HEK293T (cell line): ENCODE results near the gene ZNF865.
"Not testable (repeated sequence)": the region's sequence is repeated elsewhere in the genome, so short reads cannot be mapped to it uniquely, and the experiment has no call there.

ENCODE experiments used
- CTCF ChIA-PET: fragments of 350-600 bp; formaldehyde crosslinking; extraction: SDS; loops from one replicate; lab custom pipeline; 2021; ENCODE audit warnings: antibody characterized with exemption, inconsistent platforms; lab: Yijun Ruan, JAX
- POLR2A ChIA-PET: fragments of 350-600 bp; formaldehyde crosslinking; extraction: SDS; loops from one replicate; lab custom pipeline; 2020; ENCODE audit warnings: antibody characterized with exemption, inconsistent platforms; lab: Yijun Ruan, JAX
- DNase-seq: peaks from one replicate; pipeline ENCODE4 v3.0.0; 2012; ENCODE audit warnings: mixed read lengths; ENCODE audit errors: extremely low spot score
- ARNT ChIP-seq: fragments of 450-650 bp; IDR thresholded peaks from 2 replicates; pipeline ENCODE4 v1.6.1; 2017; ENCODE audit warnings: mild to moderate bottlenecking
- BHLHE40 ChIP-seq: fragments of 450-650 bp; IDR thresholded peaks from 2 replicates; pipeline ENCODE4 v1.6.1; 2016; ENCODE audit warnings: mild to moderate bottlenecking, moderate library complexity, borderline replicate concordance
- CTBP1 ChIP-seq: fragments of 450-650 bp; IDR thresholded peaks from 2 replicates; pipeline ENCODE4 v1.6.1; 2016; ENCODE audit warnings: borderline replicate concordance
- ELF4 ChIP-seq: fragments of 450-650 bp; IDR thresholded peaks from 2 replicates; pipeline ENCODE4 v1.6.1; 2017; ENCODE audit warnings: antibody characterized with exemption
- FOXA1 ChIP-seq: fragments of 450-650 bp; IDR thresholded peaks from 2 replicates; pipeline ENCODE4 v1.6.1; 2016; ENCODE audit warnings: mild to moderate bottlenecking
- FOXM1 ChIP-seq: fragments of 450-650 bp; IDR thresholded peaks from 2 replicates; pipeline ENCODE4 v1.6.1; 2017; ENCODE audit warnings: mild to moderate bottlenecking, borderline replicate concordance
- HDGF ChIP-seq: fragments of 450-650 bp; IDR thresholded peaks from 2 replicates; pipeline ENCODE4 v1.6.1; 2017; ENCODE audit warnings: antibody characterized with exemption, borderline replicate concordance
- L3MBTL2 ChIP-seq: fragments of 450-650 bp; conservative IDR thresholded peaks from 2 replicates; pipeline ENCODE4 v1.6.1; 2016; ENCODE audit warnings: mild to moderate bottlenecking
- LEF1 ChIP-seq: fragments of 450-650 bp; IDR thresholded peaks from 2 replicates; pipeline ENCODE4 v1.6.1; 2017; ENCODE audit warnings: mild to moderate bottlenecking, borderline replicate concordance
- NFRKB ChIP-seq: fragments of 450-650 bp; IDR thresholded peaks from 2 replicates; pipeline ENCODE4 v1.6.1; 2016; ENCODE audit warnings: mild to moderate bottlenecking, moderate library complexity
- SP1 ChIP-seq: fragments of 450-650 bp; IDR thresholded peaks from 2 replicates; pipeline ENCODE4 v1.6.1; 2017
- SUZ12 ChIP-seq: fragments of 450-650 bp; IDR thresholded peaks from 2 replicates; pipeline ENCODE4 v1.6.1; 2016; ENCODE audit warnings: mild to moderate bottlenecking
- TARDBP ChIP-seq: fragments of 450-650 bp; IDR thresholded peaks from 2 replicates; pipeline ENCODE4 v1.6.1; 2016
- ZNF384 ChIP-seq: fragments of 450-650 bp; IDR thresholded peaks from 2 replicates; pipeline ENCODE4 v1.6.1; 2016
- TF ChIP-seq, protein P1 (sequence below): fragments of 450-650 bp; IDR thresholded peaks from 2 replicates; pipeline ENCODE4 v1.6.1; 2016

The ZNF865 gene

GRCh38 chr19:55605637-55606470, at the start of gene ZNF865:
TSS of gene ZNF865 (plus strand) at chr19:55605647. CDS start at chr19:55613619, 7,972 bp downstream.
- POLR2A ChIA-PET, result interaction anchor here (0.7 to 3.2 kb wide), 13 partner anchors 13 to 89 kb away, joined by 3 to 24 read pairs (median 3); partner anchors contain the start of genes ZNF579 and ZNF784
- peak; percentile 70 for DNase-seq
- no peak for TF ChIP-seq NFRKB
- TF ChIP-seq L3MBTL2, result peak; percentile 83
- CTCF ChIA-PET, result interaction anchor here (0.5 to 2.8 kb wide), 10 partner anchors 12 to 1207 kb away, joined by 3 to 9 read pairs (median 4); partner anchors contain the start of gene ZNF784

DNA sequence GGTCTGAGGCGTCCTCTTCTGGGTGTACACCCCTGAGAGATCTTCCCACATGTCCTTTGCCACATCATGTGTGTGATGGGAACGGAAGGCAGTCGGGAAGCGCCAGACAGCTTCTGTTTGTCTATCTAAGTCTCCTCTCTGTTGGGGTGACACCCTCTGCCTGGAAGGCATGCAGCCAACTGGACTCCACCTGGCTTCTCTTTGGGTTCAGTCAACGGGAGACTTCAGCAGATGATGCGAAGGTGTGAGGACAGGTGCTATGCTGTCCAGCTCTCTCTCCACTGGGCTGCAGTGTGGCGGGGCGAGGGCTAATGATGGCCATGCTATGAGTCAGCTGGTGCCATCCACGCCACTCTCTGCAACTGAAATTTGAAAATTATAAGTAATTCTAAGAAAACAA, 45.8 kb upstream of the ZNF865 start:
- ChIA-PET CTCF (no interaction called here), POLR2A (no interaction called here)
- no peak for DNase-seq
- TF ChIP-seq LEF1 (no peak), BHLHE40 (no peak), SUZ12 (no peak), TARDBP (no peak), SP1 (no peak), FOXM1 (no peak), ZNF384 (no peak), NFRKB (no peak), HDGF (no peak), FOXA1 (no peak), L3MBTL2 (no peak), ARNT (no peak), CTBP1 (no peak)
- TF ChIP-seq, protein P1, sequence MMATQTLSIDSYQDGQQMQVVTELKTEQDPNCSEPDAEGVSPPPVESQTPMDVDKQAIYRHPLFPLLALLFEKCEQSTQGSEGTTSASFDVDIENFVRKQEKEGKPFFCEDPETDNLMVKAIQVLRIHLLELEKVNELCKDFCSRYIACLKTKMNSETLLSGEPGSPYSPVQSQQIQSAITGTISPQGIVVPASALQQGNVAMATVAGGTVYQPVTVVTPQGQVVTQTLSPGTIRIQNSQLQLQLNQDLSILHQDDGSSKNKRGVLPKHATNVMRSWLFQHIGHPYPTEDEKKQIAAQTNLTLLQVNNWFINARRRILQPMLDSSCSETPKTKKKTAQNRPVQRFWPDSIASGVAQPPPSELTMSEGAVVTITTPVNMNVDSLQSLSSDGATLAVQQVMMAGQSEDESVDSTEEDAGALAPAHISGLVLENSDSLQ, result no peak

DNA sequence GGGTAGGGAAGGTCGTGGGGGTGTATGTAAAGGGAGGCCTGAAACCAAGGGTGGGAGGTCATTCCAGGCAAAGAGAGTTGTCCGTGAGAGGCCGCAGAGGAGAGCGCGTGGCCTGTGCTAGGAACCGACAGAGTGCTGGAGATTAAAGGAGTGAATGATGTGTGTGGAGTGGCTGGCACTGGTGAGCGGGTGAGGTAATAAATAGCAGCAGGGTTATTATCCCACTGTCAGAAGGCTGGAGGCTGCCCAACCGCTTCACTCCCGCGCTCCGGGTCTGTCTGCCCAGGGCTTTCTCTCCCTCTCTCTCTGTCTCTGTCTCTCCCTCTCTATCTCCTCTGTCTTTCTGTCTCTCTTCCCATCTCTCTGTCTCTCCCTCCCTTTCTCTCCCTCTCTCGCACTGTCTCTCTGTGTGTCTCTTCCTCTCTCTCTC, 42.2 kb upstream of the ZNF865 start:
- CTCF ChIA-PET, result no interaction called here
- no peak for DNase-seq
- POLR2A ChIA-PET, result no interaction called here
- no peak for TF ChIP-seq FOXA1
- TF ChIP-seq BHLHE40, result no peak
- TF ChIP-seq NFRKB, result no peak
- TF ChIP-seq SP1, result no peak
- TF ChIP-seq ELF4, result no peak
- no peak for TF ChIP-seq ARNT
- TF ChIP-seq HDGF, result no peak
- no peak for TF ChIP-seq SUZ12
- no peak for TF ChIP-seq FOXM1
- no peak for TF ChIP-seq ZNF384
- no peak for TF ChIP-seq LEF1
- TF ChIP-seq CTBP1, result no peak

- POLR2A ChIA-PET, result no interaction called here
- DNase-seq, result no peak
- CTCF ChIA-PET, result no interaction called here
- no peak for TF ChIP-seq FOXA1
- TF ChIP-seq TARDBP, result no peak
- no peak for TF ChIP-seq NFRKB
- no peak for TF ChIP-seq BHLHE40
- no peak for TF ChIP-seq HDGF
- TF ChIP-seq FOXM1, result no peak
- no peak for TF ChIP-seq CTBP1
- no peak for TF ChIP-seq L3MBTL2
- TF ChIP-seq, protein P1, result no peak
- no peak for TF ChIP-seq ELF4
Observed at GRCh38 chr19:55566823-55567222, 38.6 kb upstream of the ZNF865 start.

GRCh38 chr19:55567708-55568328, 37.6 kb upstream of the ZNF865 start:
- CTCF ChIA-PET, result no interaction called here

DNA sequence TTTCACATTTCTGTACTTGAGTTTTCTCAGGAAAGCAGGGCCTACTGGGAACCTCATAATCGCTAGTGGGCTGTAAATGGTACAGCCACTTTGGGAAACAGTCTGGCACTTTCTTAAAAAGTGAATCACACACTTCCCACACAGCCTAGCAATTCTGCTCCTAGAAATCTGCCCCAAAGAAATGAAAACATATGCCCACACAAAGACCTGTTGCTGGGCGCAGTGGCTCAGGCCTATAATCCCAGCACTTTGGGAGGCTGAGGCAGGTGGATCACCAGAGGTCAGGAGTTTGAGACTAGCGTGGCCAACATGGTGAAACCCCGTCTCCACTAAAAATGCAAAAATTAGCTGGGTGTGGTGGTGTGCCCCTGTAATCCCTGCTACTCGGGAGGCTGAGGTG, 36.0 kb upstream of the ZNF865 start:
- POLR2A ChIA-PET, CTCF ChIA-PET, DNase-seq: not testable (repeated sequence)

More at GRCh38 chr19:55567708-55568328, 37.6 kb upstream of the ZNF865 start:
- DNase-seq, result no peak
- POLR2A ChIA-PET, result interaction anchor here (0.6 kb wide), 1 partner anchor 13 kb away, joined by 3 read pairs; the partner anchor contains the start of gene ZNF579
- TF ChIP-seq SUZ12, result no peak
- no peak for TF ChIP-seq CTBP1
- TF ChIP-seq FOXA1, result no peak

- not testable (repeated sequence) for DNase-seq
- ChIA-PET POLR2A (interaction anchor here (1.4 kb wide), 1 partner anchor 25 kb away, joined by 5 read pairs; the partner anchor contains the start of gene FIZ1), CTCF (interaction anchor here (0.7 kb wide), 1 partner anchor 33 kb away, joined by 3 read pairs; no protein-coding TSS in a partner anchor)
Observed at GRCh38 chr19:55573929-55574328, 31.5 kb upstream of the ZNF865 start.
